ENCODE results near the gene KHNYN.

- TF ChIP-seq POLR2A (IDR thresholded peaks at IDR 0.05) = no peak
- TF ChIP-seq CTCF (IDR thresholded peaks at IDR 0.05) = no peak
Observed at GRCh38 chr14:24463017-24463883, 33.5 kb downstream of the KHNYN start.

Data from ovary (tissue), 3 donors.